ENCODE data around the gene CD40LG.

Gene CD40LG

DNA sequence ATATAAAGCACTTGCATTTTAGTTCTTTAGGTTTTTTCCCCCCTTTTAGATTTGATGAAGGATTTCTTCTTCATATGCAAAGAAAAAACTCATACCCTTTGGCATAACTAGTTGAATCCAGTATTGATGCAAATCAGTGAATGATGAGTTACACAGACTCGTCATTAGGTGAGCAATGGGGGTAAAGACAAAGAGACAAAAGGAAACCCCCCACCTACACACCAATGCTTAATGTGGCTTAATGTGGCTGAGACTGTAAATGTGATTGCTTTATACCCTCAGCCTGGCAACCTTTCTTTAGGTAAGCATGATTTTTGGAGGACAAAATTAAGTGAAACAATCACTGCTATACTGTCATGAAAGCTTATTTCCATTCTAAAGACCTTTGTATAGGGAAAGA, 39.5 kb downstream of the CD40LG start:
- TF ChIP-seq, protein P1, sequence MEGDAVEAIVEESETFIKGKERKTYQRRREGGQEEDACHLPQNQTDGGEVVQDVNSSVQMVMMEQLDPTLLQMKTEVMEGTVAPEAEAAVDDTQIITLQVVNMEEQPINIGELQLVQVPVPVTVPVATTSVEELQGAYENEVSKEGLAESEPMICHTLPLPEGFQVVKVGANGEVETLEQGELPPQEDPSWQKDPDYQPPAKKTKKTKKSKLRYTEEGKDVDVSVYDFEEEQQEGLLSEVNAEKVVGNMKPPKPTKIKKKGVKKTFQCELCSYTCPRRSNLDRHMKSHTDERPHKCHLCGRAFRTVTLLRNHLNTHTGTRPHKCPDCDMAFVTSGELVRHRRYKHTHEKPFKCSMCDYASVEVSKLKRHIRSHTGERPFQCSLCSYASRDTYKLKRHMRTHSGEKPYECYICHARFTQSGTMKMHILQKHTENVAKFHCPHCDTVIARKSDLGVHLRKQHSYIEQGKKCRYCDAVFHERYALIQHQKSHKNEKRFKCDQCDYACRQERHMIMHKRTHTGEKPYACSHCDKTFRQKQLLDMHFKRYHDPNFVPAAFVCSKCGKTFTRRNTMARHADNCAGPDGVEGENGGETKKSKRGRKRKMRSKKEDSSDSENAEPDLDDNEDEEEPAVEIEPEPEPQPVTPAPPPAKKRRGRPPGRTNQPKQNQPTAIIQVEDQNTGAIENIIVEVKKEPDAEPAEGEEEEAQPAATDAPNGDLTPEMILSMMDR (IDR thresholded peaks at IDR 0.05) = no peak

DNA sequence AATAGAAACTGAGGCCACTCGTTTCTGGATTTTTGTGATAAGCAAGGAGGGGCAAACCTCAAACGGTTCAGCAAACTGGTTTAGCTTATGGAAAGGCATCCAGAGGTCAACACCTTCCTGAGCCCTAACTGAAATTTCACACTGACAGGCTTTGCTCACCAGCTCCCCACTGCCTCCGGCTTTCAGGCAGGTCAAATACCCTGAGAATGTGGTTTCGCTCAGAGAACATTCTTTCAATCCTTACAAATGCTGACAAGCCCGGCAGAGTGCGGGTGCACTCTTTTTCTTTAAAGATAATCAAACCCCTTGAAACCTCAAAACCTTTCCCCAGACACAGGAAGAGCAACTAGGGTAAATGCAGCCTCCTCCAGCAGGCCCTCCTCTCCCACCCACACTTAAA, 41.5 kb downstream of the CD40LG start:
- TF ChIP-seq, protein P1 (IDR thresholded peaks at IDR 0.05) = no peak

DNA sequence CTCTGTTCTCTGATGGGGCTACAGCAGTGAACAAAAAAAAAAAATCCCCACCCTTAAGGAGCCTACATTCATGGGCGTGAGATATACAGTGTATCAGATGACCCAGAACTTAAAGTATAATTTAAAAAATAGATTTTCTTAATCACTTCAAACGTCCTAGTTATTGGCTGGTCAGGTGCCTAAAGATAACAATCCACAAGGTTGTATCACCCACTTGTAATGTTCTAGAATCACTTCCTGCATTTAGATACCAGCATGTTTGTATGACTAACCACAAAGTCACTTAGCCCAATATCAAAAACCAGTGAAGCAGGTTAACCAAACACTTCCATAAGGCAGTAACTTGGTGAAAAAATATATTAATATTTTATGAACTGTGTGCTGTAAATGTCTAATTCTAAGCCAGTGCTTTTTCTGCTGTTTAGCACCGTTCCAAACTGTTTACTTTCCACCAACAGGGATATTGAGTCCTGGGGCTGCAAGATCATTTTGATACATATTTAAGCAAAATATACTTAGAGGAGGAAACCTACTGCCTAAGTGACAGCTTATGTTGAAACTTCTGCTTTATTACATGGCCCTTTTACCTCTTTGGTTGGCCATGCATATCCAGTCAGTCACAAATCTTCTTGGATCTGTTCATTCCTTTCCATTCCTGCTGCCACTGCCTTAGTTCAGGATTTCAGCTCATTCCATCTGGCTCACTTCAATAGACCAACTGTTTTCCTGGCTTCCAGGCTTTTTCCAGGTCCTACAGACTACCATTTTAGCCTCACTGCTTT, 43.3 kb downstream of the CD40LG start:
- TF ChIP-seq, protein P1 (IDR thresholded peaks at IDR 0.05) = no peak

DNA sequence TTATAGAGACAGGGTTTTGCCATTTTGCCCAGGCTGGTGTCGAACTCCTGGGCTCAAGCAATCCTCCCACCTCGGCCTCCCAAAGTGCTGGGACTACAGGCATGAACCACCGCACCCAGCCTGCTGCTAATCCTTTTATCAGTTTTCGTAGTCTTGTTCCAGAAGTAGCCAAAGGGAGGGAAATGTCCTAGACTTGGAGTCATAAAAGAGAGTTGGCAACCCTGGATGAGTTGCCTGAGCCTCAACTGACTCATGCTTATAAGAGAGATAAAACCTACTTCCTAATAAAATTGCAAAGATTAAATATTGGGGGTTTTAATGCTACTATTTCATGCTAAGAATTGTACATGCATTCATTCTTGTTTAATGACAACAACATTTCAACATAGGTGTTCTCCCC, 44.3 kb downstream of the CD40LG start:
- TF ChIP-seq, protein P1 (IDR thresholded peaks at IDR 0.05) = no peak

DNA sequence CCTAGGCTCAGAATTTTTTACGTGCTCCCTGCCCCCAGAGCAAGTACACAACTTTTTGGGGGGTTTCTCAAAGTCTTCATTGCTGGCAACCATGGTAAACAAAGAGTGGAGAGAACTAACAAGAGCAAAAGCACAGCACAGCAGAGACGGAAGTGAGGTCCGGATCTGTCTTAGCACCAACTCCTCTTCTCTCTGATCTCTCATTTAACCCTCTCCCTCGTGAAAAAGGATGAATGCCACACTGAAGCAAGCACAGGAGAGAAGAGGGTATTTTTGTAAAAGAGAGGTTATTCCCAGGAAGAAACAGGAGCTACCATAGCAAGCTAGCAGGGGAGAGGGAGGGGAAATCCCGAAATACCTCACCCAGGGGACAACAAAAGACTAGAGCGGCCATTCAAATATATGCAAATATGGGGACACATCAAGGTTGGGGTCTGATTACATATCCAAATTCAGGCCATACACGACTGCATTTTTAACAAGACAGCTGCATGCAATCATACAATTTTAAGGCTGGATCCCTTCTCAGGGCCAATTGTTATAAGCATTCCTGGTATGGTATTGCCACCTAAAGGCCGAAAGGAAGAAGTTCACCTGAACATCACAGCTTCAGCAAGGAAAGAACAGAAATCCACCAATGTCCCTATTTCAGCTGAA, 46.6 kb downstream of the CD40LG start:
- TF ChIP-seq, protein P1 (IDR thresholded peaks at IDR 0.05) = peak; percentile 48

DNA sequence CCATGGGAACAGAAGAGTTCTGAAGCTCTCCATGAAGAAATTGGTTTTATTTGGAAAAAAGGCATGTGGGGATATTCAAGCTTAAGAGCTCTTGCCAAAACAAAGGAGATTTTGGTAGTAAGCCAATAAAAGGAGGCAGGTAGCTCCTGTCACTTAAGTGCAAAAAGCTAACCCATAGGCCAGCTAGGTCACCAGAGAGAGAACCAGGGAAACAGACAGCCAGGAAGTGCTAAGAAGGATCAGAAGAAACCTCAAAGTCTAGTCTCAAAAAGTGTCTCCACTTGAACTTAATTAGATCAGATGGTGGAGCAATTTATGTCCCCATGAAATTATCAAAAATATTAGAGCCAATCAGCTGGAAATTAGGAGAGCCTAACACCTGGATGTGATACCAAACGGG, 49.2 kb downstream of the CD40LG start:
- TF ChIP-seq, protein P1 (IDR thresholded peaks at IDR 0.05) = no peak

DNA sequence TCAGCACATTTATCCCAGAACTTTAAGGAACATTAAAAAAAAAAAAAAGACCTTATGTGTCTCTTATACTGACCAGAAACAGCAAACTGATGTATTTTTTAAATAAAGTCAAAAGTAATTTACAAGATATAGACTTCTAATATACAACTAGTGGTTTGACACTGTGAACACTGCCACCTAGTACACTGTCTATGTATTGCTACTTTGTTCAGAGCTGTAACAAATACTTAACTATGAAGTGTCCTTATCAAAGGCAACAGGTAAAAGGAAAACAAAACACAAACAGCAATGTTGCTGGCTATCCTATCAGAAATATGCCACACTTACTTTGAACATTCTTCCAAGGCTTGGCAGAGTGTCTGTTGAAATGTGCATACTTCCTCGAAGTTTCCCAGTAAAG, 60.4 kb downstream of the CD40LG start:
- TF ChIP-seq, protein P1 (IDR thresholded peaks at IDR 0.05) = peak; percentile 55
